HG03558 (cell line): ENCODE results near the gene TNFSF11.
"Not testable (repeated sequence)": the region's sequence is repeated elsewhere in the genome, so short reads cannot be mapped to it uniquely, and the experiment has no call there.

Source experiments
- ATAC-seq: cut with Tn5 transposase; IDR thresholded peaks from one replicate; pipeline ENCODE4 v1.9.1; 2021; ENCODE audit warnings: moderate number of reproducible peaks; ENCODE audit not compliant: unreplicated experiment; ENCODE audit errors: extremely low read depth

Gene TNFSF11

DNA sequence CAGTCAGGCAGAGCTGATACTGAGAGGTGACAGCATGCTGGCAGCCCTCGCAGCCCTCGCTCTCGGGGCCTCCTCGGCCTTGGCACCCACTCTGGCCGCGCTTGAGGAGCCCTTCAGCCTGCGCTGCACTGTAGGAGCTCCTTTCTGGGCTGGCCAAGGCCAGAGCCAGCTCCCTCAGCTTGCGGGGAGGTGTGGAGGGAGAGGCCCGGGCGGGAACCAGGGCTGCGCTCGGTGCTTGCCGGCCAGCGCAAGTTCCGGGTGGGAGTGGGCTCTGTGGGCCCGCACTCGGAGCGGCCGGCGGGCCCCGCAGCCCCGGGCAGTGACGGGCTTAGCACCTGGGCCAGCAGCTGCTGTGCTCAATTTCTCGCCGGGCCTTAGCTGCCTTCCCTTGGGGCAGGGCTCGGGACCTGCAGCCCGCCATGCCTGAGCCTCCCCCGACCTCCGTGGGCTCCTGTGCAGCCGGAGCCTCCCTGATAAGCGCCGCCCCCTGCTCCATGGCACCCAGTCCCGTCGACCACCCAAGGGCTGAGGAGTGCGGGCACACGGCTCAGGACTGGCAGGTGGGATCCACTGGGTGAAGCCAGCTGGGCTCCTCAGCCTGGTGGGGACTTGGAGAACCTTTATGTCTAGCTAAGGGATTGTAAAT, 14.3 kb upstream of the TNFSF11 start:
- ATAC-seq, result not testable (repeated sequence)

DNA sequence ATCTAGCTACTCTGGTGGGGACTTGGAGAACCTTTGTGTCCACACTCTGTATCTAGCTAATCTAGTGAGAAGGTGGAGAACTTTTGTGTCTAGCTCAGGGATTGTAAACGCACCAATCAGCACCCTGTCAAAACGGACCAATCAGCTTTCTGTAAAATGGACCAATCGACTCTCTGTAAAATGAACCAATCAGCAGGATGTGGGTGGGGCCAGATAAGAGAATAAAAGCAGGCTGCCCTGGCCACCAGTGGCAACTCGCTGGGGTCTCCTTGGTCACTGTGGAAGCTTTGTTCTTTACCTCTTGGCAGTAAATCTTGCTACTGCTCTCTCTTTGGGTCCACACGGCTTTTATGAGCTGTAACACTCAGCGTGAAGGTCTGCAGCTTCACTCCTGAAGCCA, 13.6 kb upstream of the TNFSF11 start:
- not testable (repeated sequence) for ATAC-seq

DNA sequence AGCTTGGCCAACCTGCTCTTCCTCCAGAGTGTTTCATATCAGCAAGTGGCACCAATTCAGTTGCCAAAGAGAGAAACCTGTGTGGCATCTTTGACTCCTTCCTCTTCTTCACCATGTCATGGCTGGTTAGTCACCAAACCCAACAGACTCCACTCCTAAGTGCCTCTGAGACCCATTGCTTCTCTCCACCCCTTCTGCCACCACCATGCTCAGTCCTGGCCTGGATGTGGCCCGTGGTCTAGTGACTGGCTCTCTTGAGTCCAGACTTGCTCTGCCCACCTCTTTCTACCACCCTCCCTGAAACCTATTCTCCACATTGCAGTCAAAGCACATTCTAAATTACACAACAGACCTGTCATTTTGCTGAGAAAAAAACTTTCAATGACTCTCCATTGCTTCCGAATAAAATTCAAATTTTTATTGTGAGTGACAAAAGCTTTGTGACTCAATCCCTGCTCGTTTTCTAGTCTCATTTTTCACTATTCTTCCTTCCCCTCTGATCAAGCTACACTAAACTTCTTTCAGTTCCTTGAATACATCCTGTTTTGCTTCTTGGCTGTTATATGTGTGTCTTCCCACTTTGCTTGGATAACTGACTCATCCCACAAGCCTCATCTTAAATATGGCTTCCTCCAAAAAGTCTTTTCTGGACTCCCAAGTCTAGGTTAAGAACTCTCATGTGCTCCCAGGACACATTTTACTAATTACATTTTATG, 12.0 kb upstream of the TNFSF11 start:
- ATAC-seq, result no peak

DNA sequence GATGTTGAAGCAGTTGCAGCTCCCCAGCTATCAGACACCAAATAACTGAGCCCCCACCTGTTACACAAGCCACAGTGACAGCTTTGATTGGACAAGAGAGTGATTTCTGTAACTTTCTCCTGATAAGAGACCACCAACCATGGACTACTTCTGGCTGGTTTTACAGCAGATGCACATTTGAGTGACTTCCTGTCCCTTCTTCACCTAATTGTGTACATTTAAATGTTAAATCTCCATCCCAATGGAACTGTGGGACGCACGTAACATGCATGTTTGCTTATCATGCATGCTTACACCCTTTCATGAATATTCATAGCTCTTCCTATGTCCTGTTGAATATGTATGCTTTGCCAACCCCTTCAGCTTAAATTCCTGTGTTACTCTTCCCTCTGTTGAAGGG, 6.0 kb upstream of the TNFSF11 start:
- no peak for ATAC-seq

DNA sequence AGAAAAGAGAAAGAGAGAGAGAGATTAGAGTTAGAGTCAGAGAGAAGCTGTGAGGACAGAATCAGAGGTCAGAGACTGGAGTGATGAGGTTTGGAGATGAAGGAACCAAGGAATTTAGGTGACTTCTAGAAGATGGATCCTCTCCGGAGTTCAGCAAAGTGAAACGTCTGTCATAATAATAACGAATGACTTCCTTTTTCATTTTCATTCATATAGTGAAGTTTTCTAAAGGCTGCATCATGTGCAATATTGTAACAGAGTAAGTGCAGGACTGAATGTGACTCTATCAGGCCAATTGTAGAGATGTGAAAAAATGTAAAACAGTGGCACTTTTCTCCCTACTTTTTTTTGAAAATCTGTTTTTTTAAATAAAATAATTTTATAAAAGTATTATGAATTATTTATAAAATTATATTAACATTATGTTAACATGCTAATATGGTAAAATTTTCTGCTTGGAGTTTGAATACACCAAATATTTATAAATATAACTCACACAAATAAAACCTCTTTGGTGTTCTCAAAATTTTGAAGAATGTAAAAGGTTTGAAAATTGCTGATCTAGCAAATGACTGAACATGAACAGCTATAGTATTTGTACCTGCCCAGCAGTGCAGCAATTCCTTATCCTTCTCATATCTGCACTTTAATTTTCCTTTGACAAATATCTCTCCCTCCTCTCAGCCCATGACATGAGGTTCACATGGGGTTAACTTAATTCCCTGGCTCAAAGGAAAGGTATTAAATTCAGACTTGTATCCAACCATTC, 4.2 kb upstream of the TNFSF11 start:
- ATAC-seq, result no peak

DNA sequence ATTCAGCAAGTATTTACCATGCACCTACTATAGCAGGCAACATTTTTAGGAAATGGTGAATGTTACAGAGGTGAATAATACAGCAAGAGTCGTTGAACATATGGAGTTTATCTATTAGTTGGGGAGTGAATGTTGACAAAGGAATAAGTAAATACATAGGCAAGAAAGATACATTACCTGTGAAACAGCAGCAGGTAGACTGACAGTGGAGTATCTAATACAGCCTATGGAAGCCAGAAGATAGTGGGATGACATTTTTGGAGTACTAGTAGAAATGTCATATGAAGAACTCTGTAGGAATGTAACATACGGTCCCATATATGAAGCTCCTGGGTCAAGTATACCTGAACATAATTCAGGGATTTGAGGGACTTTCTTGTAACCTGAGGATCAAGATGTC, 2.1 kb upstream of the TNFSF11 start:
- ATAC-seq, result no peak

DNA sequence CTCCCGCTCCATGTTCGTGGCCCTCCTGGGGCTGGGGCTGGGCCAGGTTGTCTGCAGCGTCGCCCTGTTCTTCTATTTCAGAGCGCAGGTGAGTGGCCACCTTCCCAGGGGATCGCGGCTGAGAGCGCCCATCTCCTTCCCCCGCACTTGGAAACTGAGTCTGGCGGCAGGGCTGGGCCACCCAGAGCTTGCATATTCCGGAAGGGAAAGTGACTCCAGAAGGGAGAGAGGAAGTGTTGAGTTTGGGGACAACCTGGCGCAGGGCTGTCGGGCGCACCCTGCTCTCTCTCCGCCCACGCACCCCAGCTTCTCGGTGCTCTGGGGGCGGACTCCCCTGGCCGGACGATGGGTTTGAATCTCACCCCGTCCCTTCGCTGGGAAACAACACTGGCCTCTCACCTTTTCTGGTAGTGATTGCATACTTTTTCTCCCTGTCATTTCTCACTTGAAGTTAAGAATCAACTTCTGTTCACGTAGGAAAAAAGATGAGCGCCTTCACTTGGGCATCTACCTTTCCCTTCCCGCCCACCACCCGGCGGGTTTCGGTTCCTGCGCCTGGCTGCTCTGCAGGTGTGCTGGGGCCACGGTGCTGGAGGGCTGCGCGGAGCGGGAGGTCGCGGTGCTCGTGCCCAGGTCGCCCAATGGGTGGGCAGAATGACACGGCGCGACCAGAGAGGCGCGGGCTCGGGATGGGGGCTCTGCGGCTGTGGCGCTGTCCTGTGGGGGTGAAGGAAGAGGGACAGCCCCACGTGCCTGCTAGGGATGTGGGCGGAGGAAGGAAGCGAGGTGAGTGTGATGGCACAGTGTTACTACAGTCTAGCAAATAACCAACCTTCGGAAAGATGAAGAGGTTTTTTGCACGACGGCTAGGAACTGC, 721 bp downstream of the TNFSF11 start:
- ATAC-seq, result no peak

DNA sequence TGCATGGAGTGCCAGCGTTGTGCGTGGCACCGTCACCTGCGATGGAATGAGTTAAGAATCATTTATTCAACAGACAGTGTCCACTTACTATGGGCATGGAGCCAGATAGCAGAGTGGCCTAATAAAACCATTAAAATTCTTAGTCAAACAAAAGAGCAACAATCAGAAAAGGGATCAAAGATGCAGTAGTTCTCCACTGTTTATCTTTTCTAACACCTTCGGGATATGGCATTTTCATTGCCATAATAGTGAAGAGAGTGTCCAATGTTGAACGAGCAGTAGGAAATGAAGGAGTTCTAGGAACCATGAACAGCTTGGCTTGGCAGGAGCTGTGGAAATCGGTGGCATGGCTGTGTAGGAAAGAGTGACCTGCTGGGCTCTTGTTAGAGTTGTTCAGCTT, 2.0 kb downstream of the TNFSF11 start:
- no peak for ATAC-seq

DNA sequence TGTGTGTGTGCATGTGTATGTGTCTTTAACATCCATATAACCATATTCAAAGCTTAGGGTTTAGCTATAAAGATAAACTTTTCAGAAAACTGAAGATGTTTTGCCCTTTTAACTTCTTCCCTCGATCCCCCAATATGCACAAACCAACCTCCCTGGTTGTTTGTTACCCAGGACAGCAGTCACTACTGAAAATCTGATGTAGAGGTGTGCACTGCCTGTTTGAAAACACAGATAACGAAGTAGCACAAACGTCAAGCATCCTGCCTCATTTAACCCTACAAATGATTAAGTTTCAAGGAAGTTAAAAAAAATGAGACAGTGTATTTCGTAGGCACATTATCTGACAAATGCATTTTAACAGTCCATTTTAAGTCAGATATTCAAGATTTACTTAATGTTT, 3.6 kb downstream of the TNFSF11 start:
- ATAC-seq, result no peak

DNA sequence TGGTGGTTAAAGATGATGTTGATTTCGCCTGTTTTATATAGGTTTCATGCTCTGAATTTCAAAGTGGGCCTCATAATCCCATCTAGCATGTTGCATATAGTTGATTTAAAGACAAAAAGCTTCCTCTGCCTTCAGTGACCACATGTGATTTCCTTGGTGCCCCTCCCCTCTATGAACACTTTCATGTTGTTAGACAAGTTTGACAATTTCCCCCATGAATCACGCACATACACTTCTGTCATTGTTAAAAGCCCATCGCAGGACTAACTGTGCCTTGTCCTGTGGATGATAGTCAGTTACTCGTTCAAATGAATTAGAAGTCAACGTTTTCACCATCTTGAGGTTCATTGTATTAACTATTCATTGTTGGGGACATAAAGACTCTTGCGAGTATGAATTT, 6.7 kb downstream of the TNFSF11 start:
- ATAC-seq, result no peak

DNA sequence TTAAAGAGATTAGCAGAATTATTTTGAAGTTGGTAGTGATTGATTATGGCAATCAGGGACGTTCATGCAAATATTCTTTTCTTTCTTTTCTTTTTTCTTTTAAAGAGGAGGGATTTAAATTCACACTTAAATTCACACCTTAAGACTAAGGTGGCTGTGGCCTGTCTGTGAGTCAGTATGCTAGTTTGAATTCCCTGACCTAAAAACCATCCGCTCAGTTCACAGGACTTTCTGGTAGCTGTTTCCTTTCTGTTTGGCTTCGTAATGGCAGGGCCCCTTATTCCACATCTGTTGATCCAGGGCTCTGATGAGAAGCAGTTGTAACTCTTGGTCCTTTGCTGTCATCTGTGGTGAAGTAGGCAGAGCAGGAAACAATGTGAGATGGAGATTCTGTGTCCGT, 7.5 kb downstream of the TNFSF11 start:
- no peak for ATAC-seq

DNA sequence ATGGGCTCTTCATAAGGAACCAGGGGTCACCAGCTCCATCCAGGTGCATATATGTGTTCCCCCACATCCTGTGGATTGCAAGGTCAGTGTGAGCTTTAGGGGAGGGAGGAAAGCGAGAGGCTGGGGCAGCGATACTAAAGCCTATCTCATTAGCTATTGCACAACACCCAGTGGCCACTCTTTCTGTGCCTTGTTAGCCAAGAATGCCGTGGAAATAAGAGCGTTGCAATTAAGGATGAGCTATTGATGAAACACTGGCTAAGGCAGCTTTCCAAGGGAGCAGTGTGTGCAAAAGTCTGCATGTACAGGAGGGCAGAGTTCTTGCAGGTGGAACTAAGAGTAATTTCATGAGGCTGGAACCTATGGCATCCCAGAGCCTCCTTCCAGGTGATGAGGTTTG, 17.6 kb downstream of the TNFSF11 start:
- no peak for ATAC-seq

DNA sequence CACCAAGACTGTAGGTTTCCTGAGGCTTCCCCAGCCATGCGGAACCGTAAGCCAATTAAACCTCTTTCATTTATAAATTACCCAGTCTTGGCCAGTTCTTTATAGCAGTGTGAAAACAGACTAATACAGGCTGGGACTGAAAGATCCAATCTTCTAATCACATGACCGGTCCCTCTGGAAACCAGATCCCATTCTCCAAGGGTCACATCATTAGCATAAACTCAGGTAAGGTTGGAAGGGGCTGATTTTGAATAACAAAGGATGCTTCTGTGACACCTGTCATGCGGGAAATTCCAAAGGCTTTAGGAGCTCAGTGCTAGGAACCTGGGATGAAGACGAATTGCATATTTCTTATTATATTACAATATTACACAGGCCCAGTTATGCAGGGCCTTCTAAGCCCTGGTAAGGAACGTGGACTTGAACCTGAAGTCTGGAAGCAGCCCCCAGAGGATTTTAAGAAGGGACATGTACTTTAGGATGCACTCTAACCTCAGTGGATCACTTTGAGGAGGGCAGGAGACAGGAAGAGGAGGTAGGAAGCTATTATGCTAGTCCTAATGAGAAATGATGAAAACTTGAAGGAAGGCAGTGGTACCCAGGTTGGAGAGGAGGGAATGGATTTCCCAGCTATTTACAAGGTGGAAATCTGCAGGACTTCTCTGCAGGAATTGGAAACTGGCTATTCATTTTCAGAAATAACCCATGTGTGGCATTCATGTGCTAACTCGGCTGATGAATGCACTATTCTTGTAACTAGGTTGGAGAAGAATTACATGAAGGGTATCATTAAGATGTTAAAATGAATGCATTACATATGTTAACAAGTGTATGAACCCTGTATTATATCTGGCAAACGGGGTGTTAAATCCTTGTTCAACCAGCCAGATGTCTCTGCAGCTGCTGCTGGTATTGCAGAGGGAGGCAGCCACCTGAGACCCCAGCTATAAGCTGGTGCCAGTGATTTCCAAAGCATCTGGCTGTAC, 19.3 kb downstream of the TNFSF11 start:
- ATAC-seq, result no peak

DNA sequence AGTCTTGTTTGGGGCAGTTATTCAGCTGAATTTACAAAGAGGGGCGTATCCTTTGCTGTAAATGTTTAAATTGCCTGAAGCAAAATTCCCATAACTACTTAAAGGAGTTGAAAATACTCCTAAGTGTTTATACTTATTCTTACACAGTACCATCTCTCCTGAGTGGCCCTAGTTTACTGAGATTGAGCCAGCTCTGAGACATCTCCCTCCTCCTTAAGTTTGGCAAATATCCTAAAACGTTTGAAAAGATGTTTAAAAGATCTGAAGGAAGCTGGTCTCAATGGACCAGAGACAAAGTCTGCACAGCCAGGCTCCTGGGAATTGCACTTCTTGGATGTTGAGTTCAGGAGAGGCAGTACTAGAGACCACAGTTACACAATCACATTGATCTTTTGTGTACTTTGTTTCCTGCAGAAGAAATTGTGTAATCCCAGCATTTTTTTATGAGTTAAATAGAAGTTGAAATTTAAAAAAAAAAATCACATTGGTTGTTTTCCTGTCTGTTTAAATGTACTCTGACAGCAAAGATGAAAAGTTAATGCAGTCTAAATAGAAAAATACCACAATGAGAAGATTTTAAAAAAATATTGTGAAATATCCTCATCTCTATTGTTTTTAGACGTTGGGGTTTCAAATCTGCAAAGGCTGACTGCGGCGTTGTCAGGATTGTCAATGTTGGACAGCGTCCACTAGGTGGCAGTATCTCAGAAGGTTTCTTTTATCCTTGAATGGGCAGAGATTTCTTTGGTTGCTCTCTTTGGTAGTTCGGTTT, 20.7 kb downstream of the TNFSF11 start:
- ATAC-seq, result no peak

DNA sequence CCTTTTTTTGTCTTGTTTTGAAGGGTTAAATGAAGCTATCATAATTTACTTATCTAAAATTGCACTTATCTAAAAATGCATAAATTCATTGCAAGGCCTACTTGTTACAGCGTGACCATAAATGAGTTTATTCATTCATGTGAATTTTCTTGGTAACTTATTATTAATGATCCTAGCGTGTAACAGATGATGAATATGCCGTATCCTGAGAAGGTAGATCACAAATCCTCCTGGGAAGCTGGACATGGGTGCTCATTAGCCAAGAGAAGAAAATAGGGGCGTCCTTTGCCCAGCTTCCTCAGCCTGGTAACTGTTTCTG, 21.3 kb downstream of the TNFSF11 start:
- no peak for ATAC-seq

DNA sequence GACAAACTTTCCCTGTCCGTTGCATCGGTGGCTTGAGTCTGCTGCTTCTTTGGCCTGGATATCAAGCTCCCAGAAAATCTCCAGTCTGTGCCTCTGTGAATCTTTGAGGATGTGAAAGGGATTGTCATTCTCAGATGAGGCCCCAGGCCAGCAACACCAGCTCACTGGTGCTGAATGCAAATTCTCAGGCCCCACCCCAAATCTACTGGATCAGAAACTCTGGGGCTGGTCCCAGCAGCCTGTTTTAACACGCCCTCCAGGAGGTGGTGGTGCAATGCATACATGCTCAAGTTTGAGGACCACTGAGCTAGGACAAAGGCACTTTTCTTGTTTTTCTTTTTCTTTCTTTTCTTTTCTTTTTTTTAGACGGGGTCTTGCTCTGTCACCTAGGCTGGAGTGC, 23.6 kb downstream of the TNFSF11 start:
- ATAC-seq, result no peak

DNA sequence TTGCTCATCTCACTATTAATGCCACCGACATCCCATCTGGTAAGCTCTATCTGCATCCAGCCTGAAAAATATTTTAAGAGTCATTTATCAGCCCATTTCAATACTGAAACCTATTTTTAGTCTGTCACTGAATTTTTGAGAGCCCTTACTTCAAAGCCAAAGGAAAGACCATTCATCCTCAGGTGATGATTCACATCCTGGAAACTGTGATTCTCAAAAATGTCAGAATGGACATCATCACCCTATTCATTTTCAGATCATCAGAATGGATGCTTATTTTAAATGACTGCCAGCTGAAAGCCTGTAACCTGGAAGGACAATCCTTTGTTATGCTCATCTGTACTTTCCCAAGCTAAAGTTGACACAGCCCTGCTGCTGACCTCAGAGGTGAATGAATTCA, 27.0 kb downstream of the TNFSF11 start:
- no peak for ATAC-seq

DNA sequence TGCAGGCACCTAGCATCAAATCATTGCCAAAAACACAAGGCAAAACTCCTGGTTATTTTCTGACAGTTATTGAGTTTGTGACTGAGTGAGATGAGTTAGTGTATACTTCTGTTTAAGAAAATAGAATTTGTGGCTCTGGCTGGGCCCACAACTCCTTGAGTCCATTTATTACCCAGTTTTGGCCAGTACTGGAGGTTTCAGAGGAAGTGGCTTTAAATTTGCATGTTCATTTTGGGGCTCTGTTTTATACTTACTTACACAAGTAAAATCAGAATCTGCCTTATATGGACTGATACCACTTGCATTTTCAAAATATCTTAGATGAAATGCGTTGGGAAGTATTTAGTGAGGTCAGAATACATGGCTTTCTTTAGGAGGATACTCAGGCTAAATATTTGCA, 29.0 kb downstream of the TNFSF11 start:
- no peak for ATAC-seq

DNA sequence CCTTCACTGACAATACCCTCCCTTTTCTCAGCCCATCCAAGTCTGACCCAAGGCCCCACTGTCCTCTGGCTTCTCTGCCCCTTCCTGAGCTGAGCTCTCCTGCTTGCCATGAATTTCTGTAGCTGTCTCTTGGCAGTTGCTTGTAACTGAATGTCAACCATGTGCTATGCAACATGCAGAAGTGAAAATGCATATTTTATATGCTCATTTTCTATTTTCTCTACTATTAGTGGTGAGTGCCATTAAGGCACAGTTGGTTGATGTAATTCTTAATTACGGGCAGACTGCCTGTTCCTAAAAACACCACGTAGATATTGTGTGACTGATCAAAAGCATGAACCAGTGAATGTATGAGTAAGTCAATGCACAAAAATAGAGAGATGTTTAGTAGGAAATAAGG, 29.6 kb downstream of the TNFSF11 start:
- no peak for ATAC-seq
